ENCODE data around the gene REXO5.

DNA sequence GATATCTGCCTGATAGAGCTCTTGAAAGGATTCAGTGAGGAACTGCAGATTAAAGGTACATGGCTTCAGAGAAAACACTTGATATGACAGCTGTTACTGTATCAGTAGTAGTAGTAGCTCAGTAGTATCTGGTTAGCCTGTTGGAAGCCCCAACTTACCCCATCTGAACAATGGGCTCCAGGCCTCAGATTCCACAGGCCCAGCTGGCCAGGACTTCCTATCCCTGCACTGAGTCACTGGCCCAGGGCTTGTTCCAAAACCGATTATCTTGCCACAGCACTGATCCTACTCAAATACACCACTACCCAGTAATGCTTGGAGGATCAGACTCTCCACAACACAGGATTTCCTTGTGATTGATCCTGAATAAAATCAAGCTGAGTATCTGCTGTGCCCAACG is 61.3 kb downstream of the REXO5 start:
- no peak for TF ChIP-seq CTCF (optimal IDR thresholded peaks at IDR 0.05 in 1 of 3, IDR thresholded peaks at IDR 0.05 in 1 of 3, conservative IDR thresholded peaks at IDR 0.05 in 1 of 3; ENCODE audit: extremely low read depth in 1 of 3, insufficient read depth in 2 of 3, low read length in 3 of 3)
- TF ChIP-seq EZH2 (IDR thresholded peaks at IDR 0.05; ENCODE audit: low read length): no peak
